HG03520 (cell line): Measurements from ENCODE around the gene MCM6.

ENCODE experiments used
- ATAC-seq: cut with Tn5 transposase; IDR thresholded peaks from one replicate; pipeline ENCODE4 v1.9.1; 2021; ENCODE audit warnings: mild to moderate bottlenecking, moderate library complexity; ENCODE audit not compliant: unreplicated experiment

MCM6 gene

GRCh38 chr2:135791418-135792190, 84.6 kb downstream of the MCM6 start:
- no peak for ATAC-seq

GRCh38 chr2:135790423-135790822, 85.8 kb downstream of the MCM6 start:
- no peak for ATAC-seq
